HG03159 (cell line): Measurements from ENCODE around the gene DOK1.

Experiments used
- ATAC-seq: cut with Tn5 transposase; IDR thresholded peaks from one replicate; pipeline ENCODE4 v1.9.1; 2021; ENCODE audit warnings: mild to moderate bottlenecking, moderate library complexity; ENCODE audit not compliant: unreplicated experiment

Gene DOK1

GRCh38 chr2:74525717-74526648, 28.5 kb upstream of the DOK1 start, which contains the start of gene DQX1:
Gene DQX1, minus strand, starts transcription at chr2:74526231. Its CDS starts 502 bp downstream, at chr2:74525729.
- no peak for ATAC-seq

DNA sequence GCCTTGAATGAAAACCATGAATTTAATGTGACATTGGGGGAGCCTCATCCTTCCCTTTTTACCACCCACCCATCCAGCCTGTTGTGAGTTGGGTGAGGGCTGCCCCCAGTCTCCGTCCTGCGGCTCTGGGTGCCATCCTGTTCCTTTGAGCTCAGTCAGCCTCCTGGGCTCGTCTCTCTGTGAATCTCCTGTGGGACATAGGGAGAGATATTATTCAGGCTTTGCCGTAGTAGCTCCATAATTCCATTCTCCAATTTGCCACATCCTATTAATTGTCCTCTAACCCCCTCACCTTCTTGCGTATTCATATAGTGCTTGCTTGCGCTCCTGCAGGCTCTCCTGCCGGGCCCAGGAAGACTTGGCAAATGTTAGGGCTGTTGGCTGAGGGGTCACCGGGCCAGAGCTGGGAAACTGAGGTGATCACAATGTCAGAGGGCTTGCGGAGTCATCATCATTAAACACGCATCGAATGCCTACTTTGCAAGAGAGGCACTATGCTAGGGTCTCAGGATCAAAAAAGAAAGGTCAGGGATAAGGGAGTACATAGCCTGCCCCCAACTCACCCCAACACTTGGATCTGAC, 27.8 kb upstream of the DOK1 start:
- no peak for ATAC-seq

GRCh38 chr2:74527741-74528140, 26.8 kb upstream of the DOK1 start:
- no peak for ATAC-seq

DNA sequence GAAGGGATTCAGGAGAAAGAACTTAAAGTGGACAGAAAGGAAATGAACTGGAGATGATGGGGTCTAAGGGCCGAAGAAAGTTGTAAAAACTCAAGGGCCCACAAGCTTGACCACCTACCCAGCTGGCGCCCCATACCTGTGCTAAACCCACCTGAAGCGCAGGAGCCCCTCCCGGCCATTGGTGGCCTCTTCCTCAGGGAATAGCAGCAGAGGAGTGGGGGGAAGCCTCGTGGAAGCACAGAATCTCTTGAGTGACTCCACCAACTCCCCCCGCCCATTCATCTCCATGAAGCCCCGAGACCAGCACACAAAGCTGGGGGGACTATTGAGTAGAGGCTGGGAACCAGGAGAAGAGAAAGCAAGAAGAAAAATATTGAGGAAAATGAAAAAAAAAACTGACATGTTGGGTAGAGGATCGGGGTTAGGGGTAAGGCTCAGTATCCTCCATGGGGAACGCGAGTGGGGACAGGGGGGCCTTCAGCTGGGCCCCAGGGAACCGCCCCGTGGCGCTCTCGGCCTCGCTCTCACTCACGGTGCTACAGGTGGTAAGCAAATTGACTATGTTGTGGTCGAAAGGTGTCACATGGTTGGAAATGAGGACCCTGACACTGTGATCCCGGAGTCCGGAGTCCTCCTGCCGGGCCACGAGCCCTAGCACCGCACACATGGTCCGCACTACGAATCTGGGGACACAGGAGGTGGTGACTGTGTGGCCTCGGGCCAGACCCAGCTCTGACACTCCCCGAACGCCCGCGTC, 25.7 kb upstream of the DOK1 start:
- peak; percentile 4 for ATAC-seq

DNA sequence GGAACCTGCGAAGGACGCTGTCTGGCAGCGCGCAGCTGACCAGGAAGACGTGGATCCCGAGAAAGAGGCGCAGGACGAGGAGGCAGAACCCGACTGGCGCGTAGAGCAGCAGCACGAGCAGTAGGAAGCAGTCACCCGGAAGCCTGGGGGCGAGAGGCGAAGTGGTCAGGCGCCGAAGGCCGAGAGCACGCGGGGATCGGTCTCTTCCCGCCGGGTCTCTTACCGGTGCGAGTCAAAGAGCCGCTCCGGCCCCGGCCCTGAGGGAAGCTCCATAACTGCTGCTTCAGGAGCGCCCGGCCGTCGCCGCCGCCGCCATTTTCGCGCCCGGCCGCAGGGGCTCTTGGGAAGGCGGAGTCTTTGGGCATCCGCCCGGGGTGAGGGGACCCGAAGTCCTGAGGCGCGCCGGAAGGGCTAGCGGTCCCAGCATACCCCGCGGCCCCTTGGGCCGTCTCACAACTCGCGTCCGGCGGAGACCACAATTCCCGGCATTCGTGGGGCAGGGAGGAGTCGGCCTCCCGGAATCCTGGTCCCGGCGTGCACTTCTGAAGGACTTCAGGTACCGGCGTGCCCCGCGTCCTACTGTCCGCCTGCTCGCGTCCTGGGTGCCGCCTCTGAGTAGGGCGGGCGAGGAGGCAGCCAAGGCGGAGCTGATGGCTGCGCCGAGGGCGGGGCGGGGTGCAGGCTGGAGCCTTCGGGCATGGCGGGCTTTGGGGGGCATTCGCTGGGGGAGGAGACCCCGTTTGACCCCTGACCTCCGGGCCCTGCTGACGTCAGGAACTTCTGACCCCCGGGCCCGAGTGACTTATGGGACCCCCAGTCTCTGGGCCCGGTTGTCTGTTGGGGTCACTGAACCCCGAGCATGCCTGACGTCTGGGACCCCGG, 24.9 kb upstream of the DOK1 start, which contains the start of the genes AUP1 and HTRA2:
TSS of gene AUP1 (minus strand) at position 350 of the 882 bp plus-strand sequence. CDS start at position 273, 77 bp downstream.
TSS of gene HTRA2 (plus strand) at position 577 of the 882 bp plus-strand sequence. CDS start at position 651, 74 bp downstream.
- peak; percentile 80 for ATAC-seq

DNA sequence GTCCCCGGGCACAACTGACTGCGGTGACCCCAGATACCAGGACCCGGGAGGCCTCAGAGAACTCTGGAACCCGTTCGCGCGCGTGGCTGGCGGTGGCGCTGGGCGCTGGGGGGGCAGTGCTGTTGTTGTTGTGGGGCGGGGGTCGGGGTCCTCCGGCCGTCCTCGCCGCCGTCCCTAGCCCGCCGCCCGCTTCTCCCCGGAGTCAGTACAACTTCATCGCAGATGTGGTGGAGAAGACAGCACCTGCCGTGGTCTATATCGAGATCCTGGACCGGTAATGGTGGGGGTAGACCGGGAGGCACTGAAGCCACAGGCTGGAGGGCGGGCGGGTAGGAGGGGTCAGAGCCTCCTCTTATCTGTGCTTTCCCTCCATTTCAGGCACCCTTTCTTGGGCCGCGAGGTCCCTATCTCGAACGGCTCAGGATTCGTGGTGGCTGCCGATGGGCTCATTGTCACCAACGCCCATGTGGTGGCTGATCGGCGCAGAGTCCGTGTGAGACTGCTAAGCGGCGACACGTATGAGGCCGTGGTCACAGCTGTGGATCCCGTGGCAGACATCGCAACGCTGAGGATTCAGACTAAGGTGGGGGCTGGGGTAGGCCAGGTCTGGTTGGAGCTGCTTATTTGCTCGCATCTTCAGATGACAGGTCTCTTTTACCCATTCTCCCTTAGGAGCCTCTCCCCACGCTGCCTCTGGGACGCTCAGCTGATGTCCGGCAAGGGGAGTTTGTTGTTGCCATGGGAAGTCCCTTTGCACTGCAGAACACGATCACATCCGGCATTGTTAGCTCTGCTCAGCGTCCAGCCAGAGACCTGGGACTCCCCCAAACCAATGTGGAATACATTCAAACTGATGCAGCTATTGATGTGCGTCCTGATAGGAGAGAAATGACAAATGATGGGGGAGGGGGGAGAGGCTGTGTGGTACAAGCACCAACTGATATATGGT, 24.0 kb upstream of the DOK1 start:
- peak; percentile 21 for ATAC-seq

DNA sequence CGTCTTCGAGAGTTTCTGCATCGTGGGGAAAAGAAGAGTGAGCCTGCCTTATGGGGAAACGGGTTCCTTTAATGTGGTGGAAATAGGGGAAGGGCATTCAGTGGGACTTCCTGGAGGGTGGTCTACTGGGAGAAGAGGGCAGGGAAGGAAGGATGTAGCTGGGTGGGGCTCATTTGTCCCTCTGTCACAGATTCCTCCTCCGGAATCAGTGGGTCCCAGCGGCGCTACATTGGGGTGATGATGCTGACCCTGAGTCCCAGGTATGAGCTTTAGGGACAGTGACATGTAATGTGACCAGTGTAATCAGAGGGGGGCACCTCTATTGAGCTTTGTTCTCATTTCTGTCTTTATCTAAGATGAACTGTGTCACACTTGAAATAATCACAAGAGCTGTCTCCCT, 22.9 kb upstream of the DOK1 start:
- no peak for ATAC-seq

GRCh38 chr2:74532222-74532621, 22.3 kb upstream of the DOK1 start:
- ATAC-seq, result no peak

GRCh38 chr2:74533464-74533863, 21.1 kb upstream of the DOK1 start:
- no peak for ATAC-seq

GRCh38 chr2:74534411-74534810, 20.1 kb upstream of the DOK1 start:
- no peak for ATAC-seq

DNA sequence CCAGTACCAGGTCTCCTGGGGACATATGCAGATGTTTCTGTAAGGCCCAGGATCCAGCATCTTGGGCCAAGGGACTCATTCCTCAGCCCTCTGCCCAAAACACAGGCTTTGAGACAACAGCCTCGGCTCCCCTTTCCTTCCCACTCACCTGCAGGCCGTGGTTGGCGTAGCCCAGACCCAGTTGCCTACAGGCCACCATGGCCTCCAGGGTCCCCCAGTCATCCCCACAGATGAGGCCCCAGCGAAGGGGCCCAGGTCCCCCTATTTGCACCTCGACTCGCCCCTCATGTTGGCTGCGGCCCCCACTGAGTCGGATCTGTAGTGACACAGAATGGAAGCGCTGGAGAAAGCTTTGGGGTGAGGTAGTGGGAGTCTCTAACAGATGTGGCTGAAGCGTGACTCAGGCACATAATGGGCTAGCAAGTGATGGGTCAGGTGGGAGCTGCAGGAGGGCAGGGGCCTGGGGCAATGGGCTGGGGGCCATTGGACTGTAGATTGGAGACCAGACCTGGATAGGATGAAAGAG, 19.0 kb upstream of the DOK1 start:
- ATAC-seq, result no peak

- ATAC-seq, result no peak
Observed at GRCh38 chr2:74536166-74536950, 18.2 kb upstream of the DOK1 start.

GRCh38 chr2:74537140-74537539, 17.4 kb upstream of the DOK1 start:
- ATAC-seq, result no peak

GRCh38 chr2:74538881-74539339, 15.6 kb upstream of the DOK1 start:
- ATAC-seq, result no peak

DNA sequence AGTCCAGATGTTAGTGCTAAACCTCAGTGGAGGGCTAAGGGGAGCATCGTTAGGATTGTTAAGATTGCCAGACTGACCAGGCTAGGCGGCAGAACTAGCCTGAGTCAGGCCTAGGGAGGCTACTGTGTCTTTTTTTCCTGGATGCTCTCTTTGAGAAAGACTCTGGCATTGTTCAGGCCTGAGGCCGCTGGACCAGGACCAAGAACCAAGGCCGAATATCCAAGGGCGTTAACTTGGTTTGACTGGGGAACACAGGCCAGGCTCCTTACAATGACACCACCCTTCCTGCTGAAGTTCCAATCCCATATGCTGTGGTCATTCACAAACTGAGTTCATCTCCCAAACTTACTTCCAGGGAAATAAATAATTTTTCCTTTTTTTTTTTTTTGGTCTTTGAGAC, 14.2 kb upstream of the DOK1 start:
- ATAC-seq, result no peak

DNA sequence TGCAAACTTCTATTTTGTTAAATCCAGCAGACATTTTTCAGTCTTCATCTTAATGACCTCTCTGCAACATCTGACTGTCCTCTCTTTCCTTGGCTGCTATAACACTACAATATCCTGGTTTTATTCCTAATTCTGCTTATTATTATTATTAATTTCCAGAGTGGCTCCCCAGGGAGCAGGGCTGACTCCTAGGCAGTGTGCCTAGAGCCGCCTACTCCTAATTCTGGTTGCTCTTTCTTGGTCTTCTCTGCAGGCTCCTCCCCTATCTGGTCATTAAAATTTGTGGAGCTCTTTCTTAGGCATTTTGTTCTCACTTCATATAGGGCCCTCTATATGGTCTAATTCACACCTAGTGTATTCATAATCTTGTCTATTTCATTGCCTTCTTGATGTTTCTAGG, 11.5 kb upstream of the DOK1 start:
- ATAC-seq, result no peak

DNA sequence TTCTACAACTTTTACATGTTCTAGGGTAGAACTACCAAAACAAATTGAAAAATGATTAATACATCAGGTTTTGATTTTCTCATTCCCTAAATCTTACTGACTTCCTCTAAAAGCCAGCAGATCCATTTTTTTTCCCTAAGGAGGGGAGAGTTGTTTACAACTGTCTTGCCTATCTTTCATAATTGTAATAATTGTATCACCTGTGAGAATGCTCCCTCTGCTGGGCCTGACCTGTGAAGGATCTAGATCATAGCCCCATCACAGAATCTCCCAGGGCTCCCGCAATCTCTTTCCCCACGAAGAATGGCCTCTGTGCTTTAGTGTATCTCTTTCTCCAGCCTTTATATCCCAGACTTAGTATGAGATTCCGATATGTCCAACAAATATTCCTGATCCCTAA, 9.9 kb upstream of the DOK1 start:
- ATAC-seq, result no peak

- ATAC-seq, result no peak
Observed at GRCh38 chr2:74546004-74546403, 8.5 kb upstream of the DOK1 start.
